AG04449 (cell line): Measurements from ENCODE around the gene PFDN6.

Experiments used
- CTCF ChIA-PET: fragments of 350-600 bp; formaldehyde crosslinking; extraction: SDS; loops from one replicate; lab custom pipeline; 2021; ENCODE audit warnings: antibody characterized with exemption; lab: Yijun Ruan, JAX
- POLR2A ChIA-PET: fragments of 400-600, 350-600 bp; formaldehyde crosslinking; extraction: SDS; loops from one replicate; lab custom pipeline; 2020; ENCODE audit warnings: antibody characterized with exemption, inconsistent platforms; lab: Yijun Ruan, JAX
- DNase-seq: peaks from one replicate; pipeline ENCODE4 v3.0.0-alpha.2; 2010; ENCODE audit warnings: low read depth, low spot score
- H3K4me3 ChIP-seq: 2 replicates; pipeline ENCODE4 v1.5.1; 2011; ENCODE audit warnings: low read depth, mild to moderate bottlenecking, control low read depth, low read length
- TF ChIP-seq, protein P1 (sequence below): IDR thresholded peaks from one replicate; pipeline ENCODE4 v1.5.1; 2011; ENCODE audit warnings: mild to moderate bottlenecking, moderate library complexity, low read length, control low read depth, inconsistent platforms; ENCODE audit not compliant: insufficient read depth; ENCODE audit errors: missing control alignments

PFDN6 gene

DNA sequence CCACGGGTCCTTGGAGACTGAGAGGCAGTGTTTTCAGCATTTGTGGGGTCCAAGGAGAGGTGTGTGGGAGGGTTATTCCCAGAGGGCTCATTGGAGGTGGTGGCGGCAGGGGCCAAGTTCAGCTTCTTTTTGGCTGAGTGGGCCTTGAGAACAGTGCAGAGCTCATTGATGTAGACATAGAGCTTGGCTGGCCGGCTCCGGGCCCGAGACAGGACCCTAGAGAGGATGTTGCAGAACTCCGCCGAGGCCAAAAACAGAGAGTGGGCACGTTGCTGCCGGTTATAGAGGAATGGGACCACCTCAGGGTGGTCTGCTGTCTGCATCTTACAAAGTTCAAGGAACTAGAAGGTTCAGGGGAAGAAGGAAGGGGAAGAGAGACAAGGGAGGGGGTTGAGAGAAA is 31.8 kb downstream of the PFDN6 start:
- CTCF ChIA-PET: interaction anchor here (1.1 kb wide), 1 partner anchor 63 kb away, joined by 4 read pairs; no protein-coding TSS in a partner anchor

DNA sequence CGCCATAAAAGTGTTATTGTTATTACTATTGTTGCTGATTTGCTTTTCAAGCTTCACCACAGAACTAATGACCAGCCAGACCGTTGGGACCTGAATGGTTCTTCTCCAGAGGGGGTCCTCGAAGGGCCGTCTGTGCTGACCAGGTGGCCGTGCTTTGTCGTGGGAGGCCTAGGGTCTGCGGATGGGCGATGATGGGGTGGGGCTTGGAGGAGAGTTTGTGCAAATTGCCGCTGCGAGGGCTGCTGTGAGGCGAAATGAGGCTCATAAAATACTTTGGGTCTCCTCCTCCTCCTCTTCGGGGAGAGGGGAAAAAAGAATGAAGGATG is 34.2 kb downstream of the PFDN6 start:
- no peak for DNase-seq
- H3K4me3 ChIP-seq: peak overlapping the region; percentile 83
- TF ChIP-seq, protein P1, sequence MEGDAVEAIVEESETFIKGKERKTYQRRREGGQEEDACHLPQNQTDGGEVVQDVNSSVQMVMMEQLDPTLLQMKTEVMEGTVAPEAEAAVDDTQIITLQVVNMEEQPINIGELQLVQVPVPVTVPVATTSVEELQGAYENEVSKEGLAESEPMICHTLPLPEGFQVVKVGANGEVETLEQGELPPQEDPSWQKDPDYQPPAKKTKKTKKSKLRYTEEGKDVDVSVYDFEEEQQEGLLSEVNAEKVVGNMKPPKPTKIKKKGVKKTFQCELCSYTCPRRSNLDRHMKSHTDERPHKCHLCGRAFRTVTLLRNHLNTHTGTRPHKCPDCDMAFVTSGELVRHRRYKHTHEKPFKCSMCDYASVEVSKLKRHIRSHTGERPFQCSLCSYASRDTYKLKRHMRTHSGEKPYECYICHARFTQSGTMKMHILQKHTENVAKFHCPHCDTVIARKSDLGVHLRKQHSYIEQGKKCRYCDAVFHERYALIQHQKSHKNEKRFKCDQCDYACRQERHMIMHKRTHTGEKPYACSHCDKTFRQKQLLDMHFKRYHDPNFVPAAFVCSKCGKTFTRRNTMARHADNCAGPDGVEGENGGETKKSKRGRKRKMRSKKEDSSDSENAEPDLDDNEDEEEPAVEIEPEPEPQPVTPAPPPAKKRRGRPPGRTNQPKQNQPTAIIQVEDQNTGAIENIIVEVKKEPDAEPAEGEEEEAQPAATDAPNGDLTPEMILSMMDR: no peak
- ChIA-PET CTCF (interaction anchor here (0.6 kb wide), 1 partner anchor 46 kb away, joined by 3 read pairs; no protein-coding TSS in a partner anchor), POLR2A (no interaction called here)

More for the DNA sequence above, 31.8 kb downstream of the PFDN6 start:
- POLR2A ChIA-PET: interaction anchor here (1.0 to 1.5 kb wide), 2 partner anchors 24 to 49 kb away, joined by 3 to 5 read pairs; partner anchors contain the start of genes RPS18 and VPS52
- peak overlapping the region; percentile 83 for H3K4me3 ChIP-seq
- DNase-seq: no peak
- TF ChIP-seq, protein P1: no peak

DNA sequence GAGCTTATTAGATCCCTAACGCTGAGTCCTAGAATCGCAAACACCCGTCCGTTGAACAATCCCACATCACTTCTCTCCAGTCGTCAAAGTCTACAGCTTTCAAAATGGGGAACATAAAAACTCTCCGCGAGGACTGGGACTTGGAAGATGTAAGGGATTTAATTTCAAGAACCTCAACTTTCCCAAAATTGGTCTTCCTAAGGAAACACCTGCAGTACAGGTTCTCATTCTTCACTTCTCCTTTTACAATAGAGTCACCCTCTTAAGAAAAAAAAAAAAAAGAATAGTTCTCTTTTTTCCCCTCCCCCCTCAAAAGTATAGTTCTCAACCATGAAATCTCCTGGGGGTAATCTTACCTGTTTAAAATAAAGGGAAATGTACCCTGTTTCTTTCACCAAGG is 34.7 kb downstream of the PFDN6 start:
- peak overlapping the region; percentile 83; the same call in 1 of the 2 replicates for H3K4me3 ChIP-seq
- ChIA-PET POLR2A (no interaction called here), CTCF (no interaction called here)
- DNase-seq: no peak
- TF ChIP-seq, protein P1: no peak

DNA sequence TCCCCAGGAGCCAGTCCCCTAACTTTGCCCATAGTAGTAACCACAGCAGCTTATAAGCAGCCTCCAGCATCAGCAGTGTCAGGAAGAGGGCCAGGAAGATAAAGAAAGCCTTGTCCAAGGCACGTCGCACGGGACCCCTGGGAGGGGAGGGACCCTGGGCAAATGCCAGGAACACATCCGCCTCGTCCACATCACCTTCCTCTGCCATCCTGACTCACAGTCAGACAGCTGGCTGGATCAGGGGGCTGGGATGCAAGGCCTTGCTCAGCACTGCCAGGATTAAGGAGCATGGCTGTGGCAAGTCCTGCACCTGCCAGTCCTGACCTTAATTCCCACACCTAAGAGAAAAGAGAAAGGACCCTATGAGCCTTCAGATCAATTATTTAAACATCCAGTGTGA is 39.7 kb downstream of the PFDN6 start:
- ChIA-PET POLR2A (no interaction called here), CTCF (no interaction called here)
- no peak for DNase-seq
- H3K4me3 ChIP-seq: no peak overlapping the region
- TF ChIP-seq, protein P1: no peak

DNA sequence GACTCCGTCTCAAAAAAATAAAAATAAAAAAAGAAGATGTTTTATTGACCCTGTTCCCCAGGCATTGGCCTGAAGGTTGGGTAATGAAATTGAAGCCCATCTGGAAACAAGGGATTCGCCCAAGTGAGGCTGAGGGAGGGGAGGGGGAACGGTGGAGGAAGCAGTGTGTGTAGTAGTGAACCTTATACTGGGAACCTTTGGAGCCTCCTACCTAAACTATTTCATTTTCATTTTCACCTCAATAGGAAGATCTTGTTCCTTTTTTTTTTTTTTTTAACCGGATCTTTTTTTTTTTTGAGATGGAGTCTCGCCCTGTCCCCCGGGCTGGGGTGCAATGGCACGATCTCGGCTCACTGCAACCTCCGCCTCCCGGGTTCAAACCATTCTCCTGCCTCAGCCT is 41.3 kb downstream of the PFDN6 start:
- TF ChIP-seq, protein P1: no peak
- DNase-seq: no peak
- ChIA-PET POLR2A (no interaction called here), CTCF (interaction anchor here (1.2 kb wide), 1 partner anchor 13 kb away, joined by 3 read pairs; no protein-coding TSS in a partner anchor)
- H3K4me3 ChIP-seq: no peak overlapping the region

- CTCF ChIA-PET: interaction anchor here (1.6 kb wide), 1 partner anchor 11 kb away, joined by 5 read pairs; no protein-coding TSS in a partner anchor
- DNase-seq: no peak
- TF ChIP-seq, protein P1: no peak
- POLR2A ChIA-PET: no interaction called here
- no peak overlapping the region for H3K4me3 ChIP-seq
Observed at GRCh38 chr6:33333666-33334065, 44.3 kb downstream of the PFDN6 start.
